GM10847 (cell line): ENCODE results near the gene WNT11.

ENCODE experiments used
- POLR2A ChIP-seq: IDR thresholded peaks from 2 replicates; pipeline ENCODE4 v1.6.1; 2011; ENCODE audit not compliant: insufficient read length; ENCODE audit errors: extremely low read depth

The WNT11 gene

DNA sequence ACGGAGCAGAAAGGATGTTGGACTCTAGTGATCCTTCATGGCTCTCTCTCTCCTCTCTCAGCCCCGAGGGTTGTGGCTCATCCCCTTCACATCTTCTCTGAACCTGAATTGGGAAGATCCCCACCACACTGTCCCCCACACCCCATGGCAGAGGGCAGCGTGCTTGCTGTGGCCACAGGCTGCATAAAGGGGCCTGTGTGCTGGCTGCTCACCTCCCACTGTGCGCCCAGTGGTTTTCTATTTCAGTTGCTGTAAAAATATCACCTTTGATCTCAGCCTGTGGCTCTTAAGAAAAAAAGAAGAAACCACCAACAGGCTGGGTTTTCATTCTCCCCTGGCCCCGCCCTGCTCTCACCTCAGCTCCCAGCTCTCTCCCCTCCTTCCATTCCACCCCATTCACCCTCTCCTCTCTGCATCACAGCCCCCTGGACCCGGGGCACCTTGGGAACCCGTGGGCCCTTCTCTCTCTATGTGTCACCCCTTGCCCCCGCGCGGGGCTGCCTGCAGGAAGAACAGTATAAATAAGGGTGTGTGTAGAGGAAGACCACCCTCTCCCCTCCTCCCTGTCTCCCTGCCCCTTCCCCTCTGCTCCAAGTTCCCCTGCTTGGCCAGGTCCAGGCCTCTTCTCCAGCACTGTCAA lies 25.8 kb upstream of the WNT11 start:
- no peak for TF ChIP-seq POLR2A

DNA sequence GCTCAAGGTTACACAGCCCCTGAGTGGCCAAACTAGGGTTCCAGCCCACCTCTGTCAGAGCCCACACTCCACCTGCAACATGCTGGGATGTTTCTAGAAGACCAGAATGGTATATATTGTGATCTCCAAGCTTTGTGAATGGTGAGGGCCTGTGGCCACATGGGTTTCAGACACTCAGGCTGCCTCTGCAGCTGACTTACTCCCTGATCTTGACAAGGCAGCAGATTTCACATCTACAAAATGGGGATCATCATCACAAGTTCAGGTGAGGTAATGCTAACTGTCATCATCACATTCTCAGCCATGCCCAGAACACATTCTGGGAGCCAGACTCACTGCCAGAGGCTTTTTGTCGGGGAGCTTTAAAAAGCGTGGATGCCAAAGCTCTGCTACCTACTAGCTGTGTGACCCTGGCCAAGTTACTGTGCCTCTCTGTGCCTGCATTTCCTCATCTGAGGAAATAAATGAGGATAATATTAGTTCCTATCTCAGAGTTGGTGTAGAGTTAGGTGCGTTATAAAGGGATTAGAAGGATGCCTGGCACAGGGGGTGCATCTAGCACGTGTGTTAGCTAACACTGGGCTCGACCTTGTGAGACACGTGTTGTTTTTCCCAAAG lies 24.9 kb upstream of the WNT11 start:
- no peak for TF ChIP-seq POLR2A

DNA sequence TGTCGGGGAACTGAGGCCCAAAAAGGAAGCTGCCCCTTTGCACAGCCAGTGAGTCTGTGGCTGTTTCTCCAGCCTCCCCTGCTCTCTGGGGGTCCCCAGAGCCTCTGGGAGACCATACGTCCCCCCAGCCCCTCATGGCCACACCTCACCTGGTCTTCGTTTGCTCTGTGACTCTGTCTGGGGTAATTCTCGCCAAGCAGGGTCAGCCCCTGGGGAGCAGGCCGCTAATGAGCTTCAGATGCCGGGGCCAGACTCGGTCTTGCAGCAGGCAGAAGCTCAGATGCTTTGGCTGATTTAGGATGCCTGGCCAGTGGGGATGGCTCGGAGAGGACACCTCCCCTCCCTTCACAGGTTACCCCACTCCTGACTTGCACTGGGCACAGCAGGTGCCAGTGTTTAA lies 24.1 kb upstream of the WNT11 start:
- TF ChIP-seq POLR2A: no peak

DNA sequence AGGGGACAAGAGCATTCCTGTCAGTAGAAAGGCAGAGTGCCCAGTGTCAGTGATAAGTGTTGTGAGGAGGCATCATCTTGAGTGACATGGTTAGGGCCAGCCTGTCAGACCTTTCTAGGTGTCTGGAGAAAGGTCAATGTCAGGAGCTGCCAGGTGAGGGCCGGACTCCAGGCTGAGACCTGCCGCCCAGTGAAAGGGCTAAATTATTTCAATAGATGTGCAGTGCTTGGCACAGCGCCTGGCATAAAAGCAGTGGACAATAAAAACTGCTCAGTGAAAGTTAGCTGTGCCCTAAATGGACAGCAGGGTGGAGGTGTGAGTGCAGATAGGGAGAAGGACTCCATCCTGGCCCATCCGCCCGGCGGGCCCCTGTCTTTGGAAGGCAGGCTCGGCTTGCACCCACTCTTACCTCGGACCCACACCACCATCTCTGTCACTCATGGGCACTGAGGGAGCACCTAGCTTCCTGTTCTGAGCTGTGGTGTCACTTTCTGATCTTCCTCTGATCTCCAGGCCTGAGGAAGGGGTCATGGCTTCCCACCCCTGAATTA lies 23.5 kb upstream of the WNT11 start:
- TF ChIP-seq POLR2A: no peak

DNA sequence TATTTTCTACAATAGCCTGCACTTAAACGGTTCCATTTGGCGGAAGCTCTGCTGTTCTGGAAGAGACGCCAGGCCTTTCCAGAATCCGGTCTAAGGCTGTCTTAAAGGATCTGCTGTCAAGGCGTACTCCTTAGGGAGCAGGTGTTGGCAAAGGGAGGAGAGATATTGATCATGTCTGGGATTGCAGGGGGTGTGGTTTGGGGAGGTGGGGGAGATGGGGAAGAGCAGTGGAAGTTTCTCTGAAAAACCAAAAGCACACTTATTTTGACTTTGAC lies 22.5 kb upstream of the WNT11 start:
- no peak for TF ChIP-seq POLR2A

DNA sequence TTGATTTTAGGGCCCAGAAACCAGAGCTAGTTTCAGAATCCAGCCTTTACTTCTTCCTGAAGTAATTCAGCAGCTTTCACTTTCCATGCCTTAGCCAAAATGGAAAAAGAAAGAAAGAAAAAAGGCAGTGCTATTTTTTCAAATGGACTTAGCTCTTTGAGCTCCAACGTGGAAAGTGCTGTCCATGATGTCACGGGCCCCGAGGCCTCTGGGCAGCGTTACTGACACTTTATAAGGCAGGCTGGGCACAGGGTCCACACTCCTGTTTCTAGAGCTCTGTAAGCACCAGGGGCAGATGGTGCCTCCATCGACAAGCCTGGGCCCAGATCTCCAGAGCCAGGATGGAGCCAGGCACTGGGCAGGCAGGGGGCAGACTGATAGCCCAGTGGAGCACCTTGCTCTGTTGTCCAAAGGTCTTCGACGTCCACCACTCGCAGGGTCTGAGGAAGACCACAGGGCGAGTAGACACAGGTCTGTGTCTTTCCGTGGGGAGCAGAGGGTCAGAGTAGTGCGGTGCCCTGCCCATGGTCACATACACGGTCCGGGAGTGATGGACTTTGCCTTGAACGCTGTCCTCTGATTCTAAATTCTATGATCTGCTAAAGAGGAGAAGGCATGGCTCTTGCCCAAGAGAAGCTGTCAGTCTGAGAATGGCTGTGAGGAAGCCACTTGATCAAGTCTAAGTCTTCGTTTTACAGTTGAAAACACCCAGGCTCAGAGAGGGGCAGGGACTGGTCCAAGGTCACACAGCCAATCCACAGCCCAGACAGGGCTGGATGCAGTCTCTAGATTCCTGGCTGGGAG lies 22.0 kb upstream of the WNT11 start:
- no peak for TF ChIP-seq POLR2A

DNA sequence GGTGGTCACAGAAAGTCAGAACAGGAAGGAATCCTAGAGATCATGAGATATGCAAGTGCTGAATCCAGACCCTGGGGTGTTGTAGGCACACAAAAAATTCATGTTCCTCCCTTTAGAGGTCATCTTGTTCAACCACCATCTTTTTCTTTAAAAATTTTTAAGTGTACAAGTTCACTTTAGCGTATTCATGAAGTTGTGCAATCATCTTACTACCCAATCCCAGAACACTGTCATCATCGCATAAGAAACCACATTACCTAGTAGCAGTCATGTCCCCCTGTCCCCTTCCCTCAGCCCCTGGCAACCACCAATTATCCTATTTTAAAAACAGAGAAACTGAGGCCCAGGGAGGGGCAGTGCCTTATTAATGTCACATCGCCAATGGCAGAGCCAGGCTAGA lies 20.3 kb upstream of the WNT11 start:
- no peak for TF ChIP-seq POLR2A

DNA sequence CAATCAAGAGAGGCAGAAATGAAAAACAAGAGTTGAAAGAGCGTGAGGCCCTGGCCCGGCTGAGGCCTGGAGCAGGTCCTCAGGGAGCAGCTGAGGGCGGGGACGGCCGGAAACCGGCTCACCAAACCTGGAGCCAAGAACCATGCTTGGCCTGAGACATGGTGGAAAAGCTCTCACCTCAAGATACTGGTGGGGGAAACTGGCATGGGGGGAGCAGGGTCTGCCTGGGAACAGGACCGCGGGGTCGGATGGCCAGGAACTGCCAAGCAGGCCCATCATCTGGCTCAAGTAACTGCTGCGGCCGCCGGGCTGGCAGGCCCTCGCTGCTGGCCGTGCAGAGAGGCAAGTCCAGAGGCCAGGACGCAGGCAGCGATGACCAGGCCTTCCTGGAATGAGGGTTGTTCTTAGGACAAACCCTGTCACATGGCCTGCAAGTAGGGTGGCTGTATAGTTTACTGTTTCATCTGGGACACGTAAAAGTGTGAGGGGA lies 18.9 kb upstream of the WNT11 start:
- TF ChIP-seq POLR2A: no peak

DNA sequence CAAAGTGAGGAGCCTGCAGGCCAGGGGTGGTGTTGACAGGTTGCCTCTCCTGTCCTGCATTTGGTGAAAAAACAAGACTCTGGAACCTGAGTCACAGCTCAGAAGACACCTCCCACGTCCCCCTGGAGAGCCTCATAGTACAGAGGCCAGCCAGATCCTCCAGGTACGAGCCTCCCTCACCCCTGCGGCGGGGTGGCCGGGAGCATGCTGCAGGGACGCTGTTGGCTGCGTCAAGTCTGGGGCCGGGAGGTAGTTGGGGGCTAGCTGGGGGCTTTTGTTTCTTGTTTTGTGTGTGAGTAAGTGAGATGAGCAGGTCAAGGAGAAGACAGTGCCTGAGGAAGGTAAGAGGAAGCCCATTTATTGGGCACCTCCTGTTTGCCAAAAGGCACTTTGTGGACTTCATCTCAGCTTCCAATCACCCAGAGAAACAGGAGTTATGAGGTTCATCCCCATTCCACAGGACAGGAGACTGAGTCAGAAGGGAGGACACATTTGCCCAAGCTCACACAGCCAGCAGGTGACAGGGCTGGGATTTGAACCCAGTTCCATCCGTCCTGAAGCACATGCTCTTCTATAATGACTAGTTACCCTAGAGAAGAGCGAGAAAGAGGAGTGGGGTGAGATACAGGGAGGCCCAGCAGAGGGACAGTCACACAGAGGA lies 18.3 kb upstream of the WNT11 start:
- no peak for TF ChIP-seq POLR2A

DNA sequence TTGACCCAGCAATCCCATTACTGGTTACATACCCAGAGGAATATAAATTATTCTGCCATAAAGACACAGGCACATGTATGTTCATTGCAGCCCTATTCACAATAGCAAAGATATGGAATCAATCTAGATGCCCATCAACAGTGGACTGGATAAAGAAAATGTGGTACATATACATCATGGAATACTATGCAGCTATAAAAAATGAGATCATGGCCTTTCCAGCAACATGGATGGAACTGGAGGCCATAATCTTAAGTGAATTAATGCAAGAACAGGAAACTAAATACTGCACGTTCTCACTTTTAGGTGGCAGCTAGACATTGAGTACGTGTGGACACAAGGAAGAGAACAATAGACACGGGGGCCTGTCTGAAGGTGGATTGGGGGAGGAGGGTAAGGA lies 15.1 kb upstream of the WNT11 start:
- TF ChIP-seq POLR2A: no peak

DNA sequence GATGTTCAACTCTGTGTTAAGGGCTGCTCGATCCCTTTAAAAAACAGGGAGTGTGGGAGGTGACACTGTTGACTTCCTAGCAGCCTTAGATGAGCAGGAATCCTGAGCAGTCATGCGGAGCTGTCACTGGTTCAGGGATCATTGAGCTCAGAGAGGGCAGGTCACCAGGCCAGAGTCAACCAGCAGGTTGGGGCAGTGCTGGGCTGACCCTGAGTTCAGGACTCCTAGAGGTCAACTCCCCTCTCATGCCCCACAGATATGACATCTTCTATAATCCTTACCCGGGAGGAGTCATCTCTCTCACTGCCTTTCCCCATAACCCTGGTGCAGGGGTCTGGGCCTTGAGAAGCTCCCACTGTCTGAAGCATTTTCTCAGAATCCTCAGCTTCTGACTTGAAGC lies 12.9 kb upstream of the WNT11 start:
- no peak for TF ChIP-seq POLR2A

DNA sequence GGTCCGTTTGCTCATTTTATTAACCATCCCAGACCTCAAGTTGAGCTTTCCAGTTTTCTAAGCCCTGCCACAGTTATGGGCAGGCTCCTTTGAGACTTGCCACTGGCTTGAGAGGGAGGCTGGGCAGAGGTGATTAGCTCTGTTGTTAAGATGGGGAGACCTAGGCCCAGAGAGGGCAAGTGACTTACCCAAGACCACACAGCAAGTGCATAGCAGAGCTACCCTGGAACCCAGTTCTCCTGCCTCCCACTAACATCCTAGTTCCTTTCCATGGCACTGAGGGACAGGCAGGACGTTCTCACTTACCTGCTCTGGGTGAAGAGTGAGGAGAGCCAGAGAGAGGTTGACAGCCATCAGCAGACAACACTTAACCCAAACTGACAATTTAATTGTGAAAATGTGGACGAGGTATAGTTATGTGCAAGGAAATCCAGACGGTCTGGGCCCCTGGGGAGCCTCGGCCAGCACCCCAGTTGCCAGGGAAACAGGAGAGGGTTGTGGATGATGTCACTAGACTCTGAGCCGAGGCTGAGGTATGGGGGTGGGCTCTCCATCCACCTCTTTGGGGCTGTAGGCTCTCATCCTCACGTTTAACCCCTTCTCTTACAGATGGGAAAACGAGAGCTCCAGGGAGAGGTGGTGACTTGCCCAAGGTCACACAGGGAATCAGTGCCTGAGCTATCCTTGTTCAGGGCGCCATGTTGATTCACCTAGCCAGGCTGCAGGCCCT lies 12.3 kb upstream of the WNT11 start:
- no peak for TF ChIP-seq POLR2A

DNA sequence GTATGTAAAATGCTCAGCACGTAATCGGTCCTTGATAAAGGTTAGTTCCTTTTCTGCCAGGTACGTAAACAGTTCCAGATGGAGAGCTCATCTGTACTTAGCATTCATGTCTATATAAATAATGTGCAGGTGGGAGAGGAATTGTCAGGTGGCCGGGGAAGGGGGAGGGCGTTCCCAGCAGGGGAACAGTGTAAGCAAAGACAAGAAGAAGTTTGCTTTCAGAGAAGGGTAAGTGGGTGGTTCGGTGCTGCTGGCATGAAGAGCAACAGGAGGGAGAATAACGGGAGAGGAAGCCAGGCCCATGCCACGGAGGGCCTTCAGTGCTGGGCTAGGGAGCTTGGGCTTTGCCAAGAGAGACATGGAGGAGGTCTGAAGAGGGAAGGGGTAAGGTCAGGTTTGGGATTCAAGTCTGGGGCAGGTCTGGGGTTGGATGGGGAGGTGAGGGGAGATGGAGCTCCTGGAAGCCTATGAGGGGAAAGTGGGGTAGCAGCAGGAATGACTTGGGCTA lies 11.4 kb upstream of the WNT11 start:
- TF ChIP-seq POLR2A: no peak

DNA sequence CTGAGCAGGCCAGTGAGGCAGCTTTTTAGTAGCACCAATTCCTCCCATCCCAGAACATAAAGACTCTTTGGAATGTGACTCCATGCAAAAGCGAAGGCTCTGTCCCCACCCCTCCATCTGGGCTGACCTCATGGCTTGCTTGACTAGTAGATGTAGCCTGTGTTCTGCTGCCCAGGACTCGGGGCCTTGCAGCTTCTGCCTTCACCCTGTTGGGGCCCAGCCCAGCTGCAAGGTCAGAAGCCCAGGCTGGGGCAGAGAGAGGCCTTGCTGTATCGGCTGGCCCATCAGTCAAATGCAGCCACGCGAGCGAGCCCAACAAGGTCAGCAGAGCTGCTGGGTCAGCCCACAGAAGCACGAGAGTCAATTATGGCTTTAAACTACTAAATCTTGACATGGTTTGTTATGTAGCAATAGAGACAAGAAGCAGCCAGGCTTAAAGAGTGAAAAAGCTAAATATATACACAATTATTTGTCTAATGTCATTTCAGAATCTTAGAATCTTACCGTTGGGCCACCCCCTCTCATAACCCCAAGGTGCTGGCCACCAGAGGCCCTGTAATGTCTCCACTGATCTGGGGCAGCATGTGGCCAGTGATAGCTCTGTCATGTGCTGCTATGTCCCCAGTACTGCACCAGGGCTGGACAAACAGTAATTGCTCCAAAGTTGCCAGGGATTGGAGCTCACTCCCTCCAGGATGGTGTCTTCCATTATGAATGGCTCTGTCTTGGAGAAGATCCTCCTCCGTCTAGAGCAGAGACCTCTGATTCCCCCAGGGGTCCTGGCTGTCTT lies 10.4 kb upstream of the WNT11 start:
- TF ChIP-seq POLR2A: no peak
